Mammary epithelial cell (primary cell): ENCODE results near the gene FPGS.

Experiments used
- CTCF ChIP-seq, 2 donors: IDR thresholded peaks in 1 of 2; conservative IDR thresholded peaks in 1 of 2; 2 replicates each; pipeline ENCODE4 v1.5.1; 2011 to 2012; ENCODE audit warnings: inconsistent platforms in 2 of 2, low read length in 2 of 2, mild to moderate bottlenecking in 2 of 2, control low read depth in 1 of 2, low read depth in 1 of 2; ENCODE audit not compliant: insufficient read depth in 1 of 2; ENCODE audit errors: extremely low read depth in 1 of 2
- EZH2 ChIP-seq: IDR thresholded peaks from 2 replicates; pipeline ENCODE4 v1.6.1; 2012; ENCODE audit warnings: low read length, inconsistent platforms, borderline replicate concordance

GRCh38 chr9:127765418-127765817 lies 37.3 kb upstream of the FPGS start:
- TF ChIP-seq CTCF (conservative IDR thresholded peaks at IDR 0.05 in 1 of 2, IDR thresholded peaks at IDR 0.05 in 1 of 2; ENCODE audit: extremely low read depth in 1 of 2, insufficient read depth in 1 of 2, low read depth in 1 of 2, low read length in 2 of 2) (no peak), EZH2 (no peak)
